ENCODE results near the gene FGFR2. TPM values are rescaled to one million over a fixed set of nuclear protein-coding genes. Genes with fewer than 3 reads are reported as not detected.

Gene FGFR2
- total RNA-seq, 2 donors from 2014 or later = 49.7 to 78.5 TPM

- 57% methylated on average over 16 of the region's 16 CpGs for WGBS
- no peak for DNase-seq (ENCODE audit: low spot score)
- TF ChIP-seq POLR2AphosphoS5 (IDR thresholded peaks at IDR 0.05) = no peak
- no peak for TF ChIP-seq CTCF (IDR thresholded peaks at IDR 0.05)
- TF ChIP-seq POLR2A (IDR thresholded peaks at IDR 0.05) = no peak
- Histone ChIP-seq H3K4me1 (replicated peaks) (no peaks in the 10 kb centered on the region), H3K4me3 (no peak overlapping the region), H3K9me3 (no peaks in the 10 kb centered on the region), H3K27ac (no peak overlapping the region), H3K36me3 (no peaks in the 10 kb centered on the region), H3K27me3 (replicated peaks; ENCODE audit: insufficient read depth) (no peaks in the 10 kb centered on the region)
- intact Hi-C loops (cut with DNase I) = no loop called here
These were observed 97.4 kb downstream of the FGFR2 start for GRCh38 chr10:121500701-121501332.

- Histone ChIP-seq H3K9me3 (no peaks in the 10 kb centered on the region), H3K27ac (no peak overlapping the region), H3K4me3 (no peak overlapping the region), H3K4me1 (replicated peaks) (no peaks in the 10 kb centered on the region), H3K27me3 (replicated peaks; ENCODE audit: insufficient read depth) (no peaks in the 10 kb centered on the region), H3K36me3 (no peaks in the 10 kb centered on the region)
- intact Hi-C loops (cut with DNase I) = no loop called here
- DNase-seq (ENCODE audit: low spot score) = peak; percentile 57
- WGBS = 53% methylated on average over 14 of the region's 14 CpGs
- TF ChIP-seq POLR2AphosphoS5 (IDR thresholded peaks at IDR 0.05) (no peak), CTCF (IDR thresholded peaks at IDR 0.05) (no peak), POLR2A (IDR thresholded peaks at IDR 0.05) (no peak)
These were observed 100.5 kb downstream of the FGFR2 start for GRCh38 chr10:121497513-121498470.

GRCh38 chr10:121495719-121496118 is 102.5 kb downstream of the FGFR2 start:
- 61% methylated on average over 9 of the region's 9 CpGs for WGBS
- no peak overlapping the region for H3K4me3 ChIP-seq
- H3K36me3 ChIP-seq = no peaks in the 10 kb centered on the region
- no peaks in the 10 kb centered on the region for H3K27me3 ChIP-seq (replicated peaks; ENCODE audit: insufficient read depth)
- peak overlapping the region in 1 of 2 donors; percentile 6 for H3K27ac ChIP-seq
- DNase-seq (ENCODE audit: low spot score) = peak; percentile 37
- no peaks in the 10 kb centered on the region for H3K9me3 ChIP-seq
- TF ChIP-seq POLR2AphosphoS5 (IDR thresholded peaks at IDR 0.05) (no peak), POLR2A (IDR thresholded peaks at IDR 0.05) (no peak), CTCF (IDR thresholded peaks at IDR 0.05) (no peak)
- no peaks in the 10 kb centered on the region for H3K4me1 ChIP-seq (replicated peaks)
- intact Hi-C loops (cut with DNase I) = no loop called here

- no peaks in the 10 kb centered on the region for H3K9me3 ChIP-seq
- WGBS = 73% methylated on average over 2 of the region's 2 CpGs
- no peaks in the 10 kb centered on the region for H3K36me3 ChIP-seq
- no peak overlapping the region for H3K4me3 ChIP-seq
- DNase-seq (ENCODE audit: low spot score) = no peak
- H3K4me1 ChIP-seq (replicated peaks) = no peaks in the 10 kb centered on the region
- intact Hi-C loops (cut with DNase I) = no loop called here
- H3K27me3 ChIP-seq (replicated peaks; ENCODE audit: insufficient read depth) = no peaks in the 10 kb centered on the region
- no peak for TF ChIP-seq CTCF (IDR thresholded peaks at IDR 0.05)
- no peak for TF ChIP-seq POLR2AphosphoS5 (IDR thresholded peaks at IDR 0.05)
- no peak for TF ChIP-seq POLR2A (IDR thresholded peaks at IDR 0.05)
- no peak overlapping the region for H3K27ac ChIP-seq
These were observed 103.9 kb downstream of the FGFR2 start for GRCh38 chr10:121494296-121494695.
